OCI-LY1 (cell line): ENCODE results near the gene NPLOC4.

Experiments
- H2AFZ ChIP-seq: fragments of 200-600 bp; sonication (generic), shearing (Covaris generic); 2 replicates; pipeline ENCODE4 v1.6.0; 2014; ENCODE audit warnings: antibody characterized with exemption, mild to moderate bottlenecking, low read length
- H3F3A ChIP-seq: fragments of 200-600 bp; sonication (generic), shearing (Covaris generic); 2 replicates; pipeline ENCODE4 v1.6.0; 2014; ENCODE audit warnings: mild to moderate bottlenecking, antibody characterized with exemption, low read length, moderate library complexity; ENCODE audit not compliant: insufficient read depth
- H3K27ac ChIP-seq: fragments of 200-600 bp; sonication (generic); 2 replicates; pipeline ENCODE4 v1.5.1; 2014; ENCODE audit warnings: low read length, mixed run types, mild to moderate bottlenecking, low read depth; ENCODE audit not compliant: poor library complexity, severe bottlenecking
- H3K27me3 ChIP-seq: fragments of 200-600 bp; sonication (generic); 2 replicates; pipeline ENCODE4 v1.6.0; 2014; ENCODE audit warnings: antibody characterized with exemption, mild to moderate bottlenecking, low read length, moderate library complexity; ENCODE audit not compliant: insufficient read depth
- H3K36me3 ChIP-seq: fragments of 200-600 bp; sonication (generic); 2 replicates; pipeline ENCODE4 v1.6.1; 2014; ENCODE audit warnings: mild to moderate bottlenecking, antibody characterized with exemption, low read length, moderate library complexity, mixed read lengths; ENCODE audit not compliant: insufficient read depth
- H3K4me1 ChIP-seq: fragments of 200-600 bp; sonication (generic); 2 replicates; pipeline ENCODE4 v1.5.1; 2014; ENCODE audit warnings: mild to moderate bottlenecking, low read length, moderate library complexity; ENCODE audit not compliant: insufficient read depth, severe bottlenecking
- H3K4me2 ChIP-seq: fragments of 200-600 bp; sonication (generic), shearing (Covaris generic); 2 replicates; pipeline ENCODE4 v1.6.1; 2014; ENCODE audit warnings: low read length
- H3K4me3 ChIP-seq: fragments of 200-600 bp; sonication (generic); 2 replicates; pipeline ENCODE4 v1.5.1; 2014; ENCODE audit warnings: low read length, low read depth, mild to moderate bottlenecking, mixed read lengths; ENCODE audit not compliant: poor library complexity, severe bottlenecking
- H3K79me2 ChIP-seq: fragments of 200-600 bp; shearing (Covaris generic); 2 replicates; pipeline ENCODE4 v1.6.1; 2016; ENCODE audit warnings: mixed run types, low read length, mixed read lengths; ENCODE audit not compliant: insufficient read depth
- H3K9ac ChIP-seq: fragments of 200-600 bp; sonication (generic), shearing (Covaris generic); 2 replicates; pipeline ENCODE4 v1.6.1; 2014; ENCODE audit warnings: mild to moderate bottlenecking, low read length, mixed read lengths
- H3K9me2 ChIP-seq: fragments of 200-600 bp; sonication (generic), shearing (Covaris generic); 2 replicates; pipeline ENCODE4 v1.6.1; 2014; ENCODE audit warnings: low read depth, mild to moderate bottlenecking, low read length, mixed read lengths
- H3K9me3 ChIP-seq: fragments of 200-600 bp; shearing (Covaris generic); 2 replicates; pipeline ENCODE4 v1.6.1; 2014; ENCODE audit warnings: low read length, mixed read lengths
- H4K20me1 ChIP-seq: fragments of 200-600 bp; sonication (generic), shearing (Covaris generic); 2 replicates; pipeline ENCODE4 v1.6.0; 2016; ENCODE audit warnings: mild to moderate bottlenecking, low read length; ENCODE audit not compliant: insufficient read depth
- CTCF ChIP-seq: fragments of 200-600 bp; sonication (generic), shearing (Covaris generic); IDR thresholded peaks from 2 replicates; pipeline ENCODE4 v1.5.1; 2017; ENCODE audit warnings: mild to moderate bottlenecking, antibody characterized with exemption, low read length, moderate library complexity, mixed read lengths
- EZH2 ChIP-seq: fragments of 200-600 bp; sonication (generic), shearing (Covaris generic); IDR thresholded peaks from 2 replicates; pipeline ENCODE4 v1.8.0; 2017; ENCODE audit warnings: borderline replicate concordance, mixed run types, mild to moderate bottlenecking, antibody characterized with exemption, low read length, moderate library complexity, mixed read lengths

Gene NPLOC4

GRCh38 chr17:81672954-81673353, 36.0 kb upstream of the NPLOC4 start:
- no peaks in the 10 kb centered on the region for H3K27me3 ChIP-seq
- H3K36me3 ChIP-seq: peaks cover 75% of the 10 kb centered on the region
- no peaks in the 10 kb centered on the region for H3K9me3 ChIP-seq
- no peak overlapping the region for H2AFZ ChIP-seq
- H3K27ac ChIP-seq: no peak overlapping the region
- peaks cover 7% of the 10 kb centered on the region for H3K4me1 ChIP-seq
- H3K4me3 ChIP-seq: no peak overlapping the region
- H3K9ac ChIP-seq: no peak overlapping the region
- H4K20me1 ChIP-seq: no peaks in the 10 kb centered on the region
- no peaks in the 10 kb centered on the region for H3K79me2 ChIP-seq
- no peak overlapping the region for H3K4me2 ChIP-seq
- peaks cover 4% of the 10 kb centered on the region; the same call in 1 of the 2 replicates for H3F3A ChIP-seq
- H3K9me2 ChIP-seq: no peaks in the 10 kb centered on the region
- no peak for TF ChIP-seq EZH2
- no peak for TF ChIP-seq CTCF

GRCh38 chr17:81672504-81672903, 35.6 kb upstream of the NPLOC4 start:
- Histone ChIP-seq H2AFZ (no peak overlapping the region), H3K9ac (no peak overlapping the region), H3K36me3 (peaks cover 76% of the 10 kb centered on the region)

GRCh38 chr17:81667754-81668153, 30.8 kb upstream of the NPLOC4 start:
- Histone ChIP-seq H3K9ac (peak overlapping the region; percentile 49; the same call in 1 of the 2 replicates), H3K27ac (peak overlapping the region; percentile 38), H3K4me3 (peak overlapping the region; percentile 82), H3K9me2 (no peaks in the 10 kb centered on the region), H3K4me2 (peak overlapping the region; percentile 93), H2AFZ (no peak overlapping the region), H4K20me1 (no peaks in the 10 kb centered on the region), H3K4me1 (peaks cover 24% of the 10 kb centered on the region), H3F3A (no peaks in the 10 kb centered on the region), H3K36me3 (peaks cover 64% of the 10 kb centered on the region), H3K79me2 (no peaks in the 10 kb centered on the region; the same call in 1 of the 2 replicates), H3K27me3 (no peaks in the 10 kb centered on the region), H3K9me3 (no peaks in the 10 kb centered on the region)
- TF ChIP-seq CTCF (peak; percentile 58), EZH2 (no peak)

More at GRCh38 chr17:81672504-81672903, 35.6 kb upstream of the NPLOC4 start:
- H4K20me1 ChIP-seq: no peaks in the 10 kb centered on the region
- TF ChIP-seq EZH2: no peak
- no peak for TF ChIP-seq CTCF
- H3K4me3 ChIP-seq: no peak overlapping the region
- H3K79me2 ChIP-seq: no peaks in the 10 kb centered on the region
- no peaks in the 10 kb centered on the region for H3K9me2 ChIP-seq
- no peaks in the 10 kb centered on the region for H3K27me3 ChIP-seq
- peaks cover 12% of the 10 kb centered on the region for H3K4me1 ChIP-seq
- H3K4me2 ChIP-seq: no peak overlapping the region
- no peak overlapping the region for H3K27ac ChIP-seq
- H3F3A ChIP-seq: peaks cover 4% of the 10 kb centered on the region; the same call in 1 of the 2 replicates
- H3K9me3 ChIP-seq: no peaks in the 10 kb centered on the region
